H1 (cell line): ENCODE measurements around the gene SUGP1. TPM values are rescaled to one million over a fixed set of nuclear protein-coding genes. Genes with fewer than 3 reads are reported as not detected.

Experiments
- CTCF ChIA-PET: fragments of 300-600 bp; sonication (Branson Sonifier 250); formaldehyde crosslinking; loops from one replicate; lab custom pipeline; 2021; ENCODE audit not compliant: partially characterized antibody; lab: Charles Lee
- POLR2A ChIA-PET: fragments of 300-600 bp; sonication (Branson Sonifier 250); formaldehyde crosslinking; loops from one replicate; lab custom pipeline; 2021; ENCODE audit warnings: inconsistent platforms; ENCODE audit not compliant: partially characterized antibody; lab: Charles Lee
- DNase-seq, 2 experiments: peaks; one replicate each; pipeline versions ENCODE4 v3.0.0 to v3.0.0-alpha.2; 2010 to 2022; ENCODE audit warnings: low spot score in 2 of 2, low read depth in 1 of 2, mixed read lengths in 1 of 2
- FAIRE-seq: peaks from 2 replicates; lab custom pipeline; 2011; peaks lifted over from hg19 to GRCh38; lab: Jason Lieb, UNC
- H2AFZ ChIP-seq: 2 replicates; pipeline ENCODE4 v1.8.1; 2012; ENCODE audit warnings: low read length, inconsistent platforms
- H2AK5ac ChIP-seq: 2 replicates; pipeline ENCODE4 v1.6.1; 2013; ENCODE audit warnings: low read depth, low read length
- H2BK120ac ChIP-seq: replicated peaks from 2 replicates; pipeline ENCODE3; 2013; ENCODE audit warnings: low read depth, low read length, inconsistent platforms
- H2BK12ac ChIP-seq: 2 replicates; pipeline ENCODE4 v1.6.1; 2013; ENCODE audit warnings: low read depth, low read length
- H2BK15ac ChIP-seq: 2 replicates; pipeline ENCODE4 v1.6.1; 2013; ENCODE audit warnings: low read length
- H2BK20ac ChIP-seq: 2 replicates; pipeline ENCODE4 v1.6.1; 2013; ENCODE audit warnings: low read length
- H2BK5ac ChIP-seq: 2 replicates; pipeline ENCODE4 v1.6.1; 2013; ENCODE audit warnings: low read depth, low read length
- H3K14ac ChIP-seq: 2 replicates; pipeline ENCODE4 v1.6.1; 2013; ENCODE audit warnings: inconsistent platforms; ENCODE audit not compliant: insufficient read length
- H3K18ac ChIP-seq: 2 replicates; pipeline ENCODE4 v1.6.1; 2013; ENCODE audit warnings: low read length; ENCODE audit errors: extremely low read depth
- H3K23ac ChIP-seq: 2 replicates; pipeline ENCODE4 v1.6.1; 2013; ENCODE audit warnings: inconsistent platforms; ENCODE audit not compliant: insufficient read length
- H3K23me2 ChIP-seq: 2 replicates; pipeline ENCODE4 v1.6.1; 2013; ENCODE audit warnings: low read depth, low read length
- H3K27ac ChIP-seq: 2 replicates; pipeline ENCODE4 v1.6.1; 2011; ENCODE audit warnings: low read depth, low read length, inconsistent platforms
- H3K27me3 ChIP-seq, 4 experiments: replicated peaks in 1 of 4; 1 replicate in 1 of 4; 2 replicates in 3 of 4; pipeline versions ENCODE4 v1.6.1 to v1.8.1; 2011 to 2013; ENCODE audit warnings: low read length in 3 of 4, mild to moderate bottlenecking in 3 of 4, inconsistent platforms in 2 of 4, mixed read lengths in 2 of 4, moderate library complexity in 1 of 4; ENCODE audit not compliant: control insufficient read depth in 3 of 4, insufficient read depth in 3 of 4; ENCODE audit errors: extremely low read depth in 1 of 4
- H3K36me3 ChIP-seq, 4 experiments: 2 replicates each; pipeline versions ENCODE4 v1.6.1 to v1.8.1; 2011 to 2013; ENCODE audit warnings: mild to moderate bottlenecking in 4 of 4, low read length in 3 of 4, moderate library complexity in 2 of 4, control low read depth in 1 of 4, inconsistent platforms in 1 of 4; ENCODE audit not compliant: insufficient read depth in 4 of 4, control insufficient read depth in 2 of 4
- H3K4ac ChIP-seq: replicated peaks from 2 replicates; pipeline ENCODE3; 2013; ENCODE audit warnings: low read length, low read depth, mixed read lengths, inconsistent platforms; ENCODE audit not compliant: insufficient read length
- H3K4me1 ChIP-seq, 4 experiments: replicated peaks in 1 of 4; 1 replicate in 1 of 4; 2 replicates in 3 of 4; pipeline versions ENCODE4 v1.6.1 to v1.8.1; 2011 to 2013; ENCODE audit warnings: low read length in 3 of 4, inconsistent platforms in 2 of 4, mixed read lengths in 1 of 4; ENCODE audit not compliant: insufficient read depth in 4 of 4, control insufficient read depth in 3 of 4
- H3K4me2 ChIP-seq, 2 experiments: 2 replicates each; pipeline versions ENCODE4 v1.6.1 to v1.8.1; 2011 to 2013; ENCODE audit warnings: low read depth in 2 of 2, low read length in 2 of 2, control low read depth in 1 of 2, inconsistent platforms in 1 of 2, mild to moderate bottlenecking in 1 of 2; ENCODE audit not compliant: insufficient read depth in 1 of 2
- H3K4me3 ChIP-seq, 4 experiments: fragments of 200-600, 300-600 bp in 1 of 4; sonication (generic), shearing (Covaris generic), sonication (Bioruptor Twin) in 1 of 4; 2 replicates each; pipeline versions ENCODE4 v1.5.1 to v1.8.1; 2011 to 2016; ENCODE audit warnings: low read length in 4 of 4, low read depth in 3 of 4, control low read depth in 2 of 4, inconsistent platforms in 2 of 4, mild to moderate bottlenecking in 2 of 4, mixed read lengths in 1 of 4, moderate library complexity in 1 of 4; ENCODE audit not compliant: insufficient read depth in 2 of 4; ENCODE audit errors: extremely low read depth in 1 of 4
- H3K56ac ChIP-seq: replicated peaks from 2 replicates; pipeline ENCODE3; 2013; ENCODE audit warnings: low read depth, mild to moderate bottlenecking, mixed read lengths, low read length, inconsistent platforms; ENCODE audit not compliant: insufficient read length
- H3K79me1 ChIP-seq: 2 replicates; pipeline ENCODE4 v1.6.1; 2013; ENCODE audit warnings: low read depth, low read length, control low read depth
- H3K79me2 ChIP-seq, 2 experiments: 2 replicates each; pipeline versions ENCODE4 v1.6.1 to v1.8.1; 2012 to 2013; ENCODE audit warnings: low read length in 2 of 2, mild to moderate bottlenecking in 2 of 2, inconsistent platforms in 1 of 2; ENCODE audit not compliant: insufficient read depth in 2 of 2, control insufficient read depth in 1 of 2
- H3K9ac ChIP-seq, 4 experiments: replicated peaks in 1 of 4; 1 replicate in 1 of 4; 2 replicates in 3 of 4; pipeline versions ENCODE4 v1.6.1 to v1.8.1; 2011 to 2013; ENCODE audit warnings: low read depth in 3 of 4, low read length in 3 of 4, control low read depth in 2 of 4, mild to moderate bottlenecking in 2 of 4, moderate library complexity in 2 of 4, inconsistent platforms in 1 of 4; ENCODE audit errors: extremely low read depth in 1 of 4
- H3K9me3 ChIP-seq, 2 experiments: 2 replicates each; pipeline versions ENCODE4 v1.6.1 to v1.8.1; 2012 to 2013; ENCODE audit warnings: mild to moderate bottlenecking in 2 of 2, moderate library complexity in 2 of 2, control low read depth in 1 of 2, inconsistent platforms in 1 of 2, low read depth in 1 of 2, low read length in 1 of 2, mixed read lengths in 1 of 2; ENCODE audit not compliant: insufficient read depth in 2 of 2
- H4K20me1 ChIP-seq, 2 experiments: replicated peaks in 1 of 2; 2 replicates each; pipeline versions ENCODE3 to v1.8.1; 2011 to 2013; ENCODE audit warnings: inconsistent platforms in 2 of 2, low read length in 2 of 2, mild to moderate bottlenecking in 1 of 2; ENCODE audit not compliant: insufficient read depth in 2 of 2, control insufficient read depth in 1 of 2
- H4K5ac ChIP-seq: 2 replicates; pipeline ENCODE4 v1.6.1; 2013; ENCODE audit warnings: low read length, low read depth, mixed read lengths, inconsistent platforms; ENCODE audit not compliant: insufficient read length
- H4K8ac ChIP-seq: 2 replicates; pipeline ENCODE4 v1.8.0; 2013; ENCODE audit warnings: mild to moderate bottlenecking, moderate library complexity, low read length, inconsistent platforms; ENCODE audit not compliant: insufficient read depth; ENCODE audit errors: extremely low read depth
- H4K91ac ChIP-seq: replicated peaks from 2 replicates; pipeline ENCODE3; 2013; ENCODE audit warnings: low read length, mixed read lengths, inconsistent platforms; ENCODE audit not compliant: insufficient read length
- ATF3 ChIP-seq: IDR thresholded peaks from 2 replicates; pipeline ENCODE4 v1.6.1; 2011; ENCODE audit warnings: low read depth, mild to moderate bottlenecking, low read length; ENCODE audit not compliant: insufficient read depth
- BCL11A ChIP-seq, 2 experiments: IDR thresholded peaks; one replicate each; pipeline ENCODE4 v1.6.1; 2011; ENCODE audit warnings: low read depth in 2 of 2, low read length in 2 of 2, mild to moderate bottlenecking in 2 of 2
- MAX ChIP-seq: IDR thresholded peaks from 2 replicates; pipeline ENCODE4 v1.6.1; 2012; ENCODE audit warnings: inconsistent platforms
- NANOG ChIP-seq: IDR thresholded peaks from 2 replicates; pipeline ENCODE4 v1.6.1; 2011; ENCODE audit warnings: low read length, low read depth, mild to moderate bottlenecking, inconsistent platforms; ENCODE audit not compliant: insufficient read depth, poor library complexity, severe bottlenecking
- SIX5 ChIP-seq: IDR thresholded peaks from 2 replicates; pipeline ENCODE4 v1.6.1; 2011; ENCODE audit warnings: mild to moderate bottlenecking, low read depth, low read length
- SP2 ChIP-seq: IDR thresholded peaks from 2 replicates; pipeline ENCODE4 v1.6.1; 2012; ENCODE audit warnings: mild to moderate bottlenecking, low read length, inconsistent platforms
- TCF12 ChIP-seq: IDR thresholded peaks from 2 replicates; pipeline ENCODE4 v1.6.1; 2011; ENCODE audit warnings: low read depth, mild to moderate bottlenecking, low read length
- YY1 ChIP-seq: IDR thresholded peaks from 2 replicates; pipeline ENCODE4 v1.6.1; 2011; ENCODE audit warnings: low read depth, mild to moderate bottlenecking, low read length
- WGBS, 2 experiments: shearing (Covaris generic) in 1 of 2; methylation state at CpG; one replicate each; pipeline versions ENCODE4 v1.1.6 to v1.1.7; 2013 to 2015; ENCODE audit warnings: low lambda C conversion rate in 2 of 2, mixed read lengths in 2 of 2, inconsistent platforms in 1 of 2, low coverage in 1 of 2, missing lambda C conversion rate in 1 of 2; ENCODE audit not compliant: insufficient replicate concordance in 2 of 2, insufficient coverage in 1 of 2, insufficient read length in 1 of 2; ENCODE audit errors: extremely low coverage in 1 of 2, missing lambda C conversion rate in 1 of 2; 5-methylcytosine and 5-hydroxymethylcytosine counted together
- polyA plus RNA-seq, 7 experiments: library from polyadenylated mRNA; depleted of rRNA in 3 of 7; stranded (reverse) in 5 of 7; unstranded in 2 of 7; fragments of >200 nt in 5 of 7; fragments of 200-250 nt in 2 of 7; gene quantifications; 1 replicate in 5 of 7; 2 replicates in 1 of 7; 4 replicates in 1 of 7; pipeline versions ENCODE4 v1.2.1 to v1.2.3, GENCODE V29; 2011 to 2013; ENCODE audit warnings: missing spikeins in 2 of 7, mixed read lengths in 2 of 7
- total RNA-seq: library from RNA; stranded (reverse); fragmentation: NEBNext Ultra II Directional; extraction: Animal tissue kit (Norgen Biotek cat#: 25700); gene quantifications from 2 replicates; pipeline ENCODE4 v1.2.1, GENCODE V29; 2021

The SUGP1 gene
- total and polyA plus RNA-seq, 2 of the 8 experiments (the other 6 are each of a cell fraction or from before 2014, with no cell fraction given), result 38.5 to 65.2 TPM

GRCh38 chr19:19238126-19238894 lies 82.0 kb downstream of the SUGP1 start:
- Histone ChIP-seq H3K23ac (no peak overlapping the region), H3K4ac (no peak overlapping the region), H2BK120ac (no peak overlapping the region), H2AK5ac (no peak overlapping the region), H4K91ac (no peak overlapping the region), H3K9ac (no peak overlapping the region), H2AFZ (no peak overlapping the region)
- no peak for TF ChIP-seq BCL11A (IDR thresholded peaks at IDR 0.05; ENCODE audit: low read depth in 2 of 2, low read length in 2 of 2)
- TF ChIP-seq ATF3, result no peak
- TF ChIP-seq YY1, result no peak
- TF ChIP-seq NANOG, result no peak
- no peak for TF ChIP-seq TCF12
- TF ChIP-seq SIX5, result no peak
- TF ChIP-seq SP2, result no peak
- no peak for TF ChIP-seq MAX
- TF ChIP-seq, all 59 proteins: peak for 0
- H3K9me3 ChIP-seq, result peaks cover 7 to 13% of the 10 kb centered on the region in 2 experiments
- H2BK12ac ChIP-seq, result no peak overlapping the region
- no peaks in the 10 kb centered on the region for H3K23me2 ChIP-seq
- ChIA-PET POLR2A (no interaction called here), CTCF (no interaction called here)
- WGBS, 2 experiments, result 80% methylated on average over 18 of the region's 18 CpGs; no CpG with 5 or more reads in 1 of the 2 experiments
- no peaks in the 10 kb centered on the region for H4K20me1 ChIP-seq
- H3K18ac ChIP-seq, result no peak overlapping the region
- H3K4me3 ChIP-seq, result no peak overlapping the region
- H2BK20ac ChIP-seq, result no peak overlapping the region
- no peak for FAIRE-seq
- no peak overlapping the region for H3K56ac ChIP-seq
- H3K79me1 ChIP-seq, result no peaks in the 10 kb centered on the region
- no peaks in the 10 kb centered on the region for H3K4me1 ChIP-seq
- H3K27me3 ChIP-seq, result no peaks in the 10 kb centered on the region; a peak in 2 of 7 replicates
- no peak overlapping the region for H3K27ac ChIP-seq
- no peak overlapping the region for H3K4me2 ChIP-seq
- no peak overlapping the region for H4K5ac ChIP-seq
- no peak for DNase-seq
- no peak overlapping the region for H2BK15ac ChIP-seq
- no peaks in the 10 kb centered on the region for H3K79me2 ChIP-seq
- no peak overlapping the region for H3K14ac ChIP-seq
- H4K8ac ChIP-seq, result peak overlapping the region; percentile 71; the same call in 1 of the 2 replicates
- no peaks in the 10 kb centered on the region for H3K36me3 ChIP-seq
- H2BK5ac ChIP-seq, result no peak overlapping the region
